Measurements from ENCODE around the gene NCSTN. TPM values are rescaled to one million over a fixed set of nuclear protein-coding genes. Genes with fewer than 3 reads are reported as not detected.
A peak's percentile ranks its signal among the peaks of the same experiment; 100 is the strongest.
"Not testable (repeated sequence)": the region's sequence is repeated elsewhere in the genome, so short reads cannot be mapped to it uniquely, and the experiment has no call there.

The NCSTN gene
- total RNA-seq, 1 donor from 2014 or later = 44.8 TPM

DNA sequence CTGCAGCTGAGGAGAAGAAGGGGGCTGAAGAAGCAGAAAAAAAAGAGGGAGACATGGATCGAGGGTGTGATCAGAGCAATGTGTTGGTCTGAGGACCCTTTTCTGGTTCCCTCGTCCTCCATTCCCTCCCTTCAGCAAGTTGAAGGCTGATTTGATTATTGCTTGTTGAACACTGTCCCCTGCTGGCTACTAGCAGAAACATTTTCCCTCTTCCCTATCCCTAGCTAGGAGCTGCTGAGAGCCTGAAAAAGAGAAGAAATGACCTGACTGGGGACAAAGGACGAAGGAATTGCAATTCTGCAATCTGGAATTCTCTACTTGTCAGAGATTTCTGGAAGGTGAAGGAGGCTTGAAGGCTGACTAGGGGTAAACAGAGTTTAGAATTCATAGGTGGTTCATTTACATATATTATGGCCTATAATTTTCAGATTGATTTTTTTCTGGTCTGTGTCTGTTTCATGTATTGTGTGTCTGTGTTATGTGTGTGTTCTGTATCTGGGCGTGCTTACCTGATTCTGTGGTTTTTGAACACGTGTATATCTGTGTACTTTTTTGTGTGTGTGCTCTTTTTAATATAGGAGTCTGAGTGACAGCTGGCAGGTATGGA is 33.4 kb downstream of the NCSTN start:
- Histone ChIP-seq H3F3A (ENCODE audit: low read depth) (peaks cover 29% of the 10 kb centered on the region), H3K27ac (peak overlapping the region; percentile 92), H3K36me3 (no peaks in the 10 kb centered on the region), H3K4me1 (peaks cover 27% of the 10 kb centered on the region), H4K20me1 (ENCODE audit: low read depth) (no peaks in the 10 kb centered on the region), H3K27me3 (no peaks in the 10 kb centered on the region), H3K9ac (no peak overlapping the region), H2AFZ (replicated peaks) (peak overlapping the region; percentile 79), H3K79me2 (ENCODE audit: low read depth) (no peaks in the 10 kb centered on the region), H3K4me3 (peak overlapping the region; percentile 28), H3K9me3 (ENCODE audit: low read depth) (no peaks in the 10 kb centered on the region), H3K4me2 (peak overlapping the region; percentile 74)
- peak; percentile 85 for DNase-seq (ENCODE audit: low spot score)
- peaks cover 6% of the 10 kb centered on the region for H3K27me3 Mint-ChIP-seq (ENCODE audit: insufficient read depth, low read depth)
- H3K36me3 Mint-ChIP-seq = no peaks in the 10 kb centered on the region
- TF ChIP-seq EZH2phosphoT487 (IDR thresholded peaks at IDR 0.05) (no peak), EZH2 (IDR thresholded peaks at IDR 0.05) (no peak)
- TF ChIP-seq, protein P1, sequence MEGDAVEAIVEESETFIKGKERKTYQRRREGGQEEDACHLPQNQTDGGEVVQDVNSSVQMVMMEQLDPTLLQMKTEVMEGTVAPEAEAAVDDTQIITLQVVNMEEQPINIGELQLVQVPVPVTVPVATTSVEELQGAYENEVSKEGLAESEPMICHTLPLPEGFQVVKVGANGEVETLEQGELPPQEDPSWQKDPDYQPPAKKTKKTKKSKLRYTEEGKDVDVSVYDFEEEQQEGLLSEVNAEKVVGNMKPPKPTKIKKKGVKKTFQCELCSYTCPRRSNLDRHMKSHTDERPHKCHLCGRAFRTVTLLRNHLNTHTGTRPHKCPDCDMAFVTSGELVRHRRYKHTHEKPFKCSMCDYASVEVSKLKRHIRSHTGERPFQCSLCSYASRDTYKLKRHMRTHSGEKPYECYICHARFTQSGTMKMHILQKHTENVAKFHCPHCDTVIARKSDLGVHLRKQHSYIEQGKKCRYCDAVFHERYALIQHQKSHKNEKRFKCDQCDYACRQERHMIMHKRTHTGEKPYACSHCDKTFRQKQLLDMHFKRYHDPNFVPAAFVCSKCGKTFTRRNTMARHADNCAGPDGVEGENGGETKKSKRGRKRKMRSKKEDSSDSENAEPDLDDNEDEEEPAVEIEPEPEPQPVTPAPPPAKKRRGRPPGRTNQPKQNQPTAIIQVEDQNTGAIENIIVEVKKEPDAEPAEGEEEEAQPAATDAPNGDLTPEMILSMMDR (IDR thresholded peaks at IDR 0.05) = peak; percentile 92
- H3K4me3 Mint-ChIP-seq = peak overlapping the region; percentile 61
- peaks cover 40% of the 10 kb centered on the region for H3K4me1 Mint-ChIP-seq
- peak overlapping the region; percentile 91 for H3K27ac Mint-ChIP-seq
- no peaks in the 10 kb centered on the region for H3K9me3 Mint-ChIP-seq

DNA sequence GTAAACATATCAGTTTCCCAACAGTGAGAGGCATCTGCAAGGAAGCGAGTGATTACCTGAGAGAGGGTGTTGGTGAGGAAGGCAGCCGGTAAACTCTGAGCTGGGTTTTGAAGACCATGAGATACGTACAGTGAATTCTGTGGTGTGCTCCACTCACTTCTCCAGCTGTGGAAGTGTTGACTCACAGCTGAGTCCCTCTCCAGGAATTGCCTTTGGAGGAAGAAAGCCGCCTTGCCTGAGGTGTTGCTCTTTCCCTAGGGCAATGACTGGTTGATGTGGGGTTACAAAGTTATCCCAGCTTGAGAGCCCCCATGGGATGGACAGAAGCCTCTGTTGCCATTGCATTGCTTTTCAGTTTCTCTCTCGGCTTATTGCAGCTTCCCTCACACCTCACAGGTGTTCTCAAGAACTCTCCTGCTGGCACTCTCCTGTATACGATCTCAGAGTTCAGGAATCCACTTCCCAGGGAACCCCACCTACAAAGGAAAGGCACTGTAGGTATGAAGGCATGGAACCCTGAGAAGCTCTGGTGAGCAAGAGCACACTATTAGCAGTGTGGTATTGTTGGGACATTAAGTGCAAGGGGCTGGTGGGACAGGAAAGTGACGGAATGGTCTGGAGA is 34.5 kb downstream of the NCSTN start:
- H3K27ac Mint-ChIP-seq = peak overlapping the region; percentile 12
- Histone ChIP-seq H3K4me2 (no peak overlapping the region), H3K36me3 (no peaks in the 10 kb centered on the region), H4K20me1 (ENCODE audit: low read depth) (no peaks in the 10 kb centered on the region), H3K9ac (no peak overlapping the region), H3K9me3 (ENCODE audit: low read depth) (no peaks in the 10 kb centered on the region), H3F3A (ENCODE audit: low read depth) (peaks cover 29% of the 10 kb centered on the region), H3K4me3 (no peak overlapping the region), H2AFZ (replicated peaks) (no peak overlapping the region), H3K4me1 (peaks cover 27% of the 10 kb centered on the region), H3K27ac (no peak overlapping the region), H3K27me3 (no peaks in the 10 kb centered on the region), H3K79me2 (ENCODE audit: low read depth) (no peaks in the 10 kb centered on the region)
- peaks cover 36% of the 10 kb centered on the region for H3K4me1 Mint-ChIP-seq
- TF ChIP-seq EZH2 (IDR thresholded peaks at IDR 0.05) = no peak
- TF ChIP-seq EZH2phosphoT487 (IDR thresholded peaks at IDR 0.05) = no peak
- TF ChIP-seq, protein P1 (IDR thresholded peaks at IDR 0.05) = no peak
- H3K36me3 Mint-ChIP-seq = no peaks in the 10 kb centered on the region
- H3K4me3 Mint-ChIP-seq = no peak overlapping the region
- peaks cover 6% of the 10 kb centered on the region for H3K27me3 Mint-ChIP-seq (ENCODE audit: insufficient read depth, low read depth)
- DNase-seq (ENCODE audit: low spot score) = no peak
- H3K9me3 Mint-ChIP-seq = no peaks in the 10 kb centered on the region

DNA sequence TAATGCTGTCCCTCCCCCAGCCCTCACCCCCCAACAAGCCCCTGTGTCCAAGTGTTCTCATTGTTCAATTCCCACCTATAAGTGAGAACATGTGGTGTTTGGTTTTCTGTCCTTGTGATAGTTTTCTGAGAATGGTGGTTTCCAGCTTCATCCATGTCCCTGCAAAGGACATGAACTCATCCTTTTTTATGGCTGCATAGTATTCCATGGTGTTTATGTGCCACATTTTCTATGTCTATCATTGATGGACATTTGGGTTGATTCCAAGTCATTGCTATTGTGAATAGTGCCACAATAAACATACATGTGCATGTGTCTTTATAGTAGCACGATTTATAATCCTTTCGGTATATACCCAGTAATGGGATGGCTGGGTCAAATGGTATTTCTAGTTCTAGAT is 41.6 kb downstream of the NCSTN start:
- H3K36me3 Mint-ChIP-seq; H3K27ac ChIP-seq; DNase-seq (ENCODE audit: low spot score); H3K4me1 Mint-ChIP-seq; H3K27ac Mint-ChIP-seq; H2AFZ ChIP-seq (replicated peaks); H3K4me3 Mint-ChIP-seq; H3K9ac ChIP-seq; H3K9me3 ChIP-seq (ENCODE audit: low read depth); H3K36me3 ChIP-seq; H3K4me2 ChIP-seq; H4K20me1 ChIP-seq (ENCODE audit: low read depth); H3K27me3 ChIP-seq; H3K79me2 ChIP-seq (ENCODE audit: low read depth); H3F3A ChIP-seq (ENCODE audit: low read depth); H3K4me3 ChIP-seq; H3K4me1 ChIP-seq: not testable (repeated sequence)
- Mint-ChIP-seq H3K9me3 (peaks cover 26% of the 10 kb centered on the region), H3K27me3 (ENCODE audit: insufficient read depth, low read depth) (peaks cover 10% of the 10 kb centered on the region)

DNA sequence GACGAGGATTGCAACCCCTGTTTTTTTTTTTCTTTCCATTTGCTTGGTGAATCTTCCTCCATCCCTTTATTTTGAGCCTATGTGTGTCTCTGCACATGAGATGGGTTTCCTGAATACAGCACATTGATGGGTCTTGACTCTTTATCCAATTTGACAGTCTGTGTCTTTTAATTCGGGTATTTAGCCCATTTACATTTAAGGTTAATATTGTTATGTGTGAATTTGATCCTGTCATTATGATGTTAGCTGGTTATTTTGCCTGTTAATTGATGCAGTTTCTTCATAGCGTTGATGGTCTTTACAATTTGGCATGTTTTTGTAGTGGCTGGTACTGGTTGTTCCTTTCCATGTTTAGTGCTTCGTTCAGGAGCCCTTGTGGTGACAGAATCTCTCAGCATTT is 45.2 kb downstream of the NCSTN start:
- not testable (repeated sequence) for H3K4me1 ChIP-seq; H4K20me1 ChIP-seq (ENCODE audit: low read depth); H3K9ac ChIP-seq; H3K4me1 Mint-ChIP-seq; H3K27me3 Mint-ChIP-seq (ENCODE audit: insufficient read depth, low read depth); H3K27me3 ChIP-seq; H3K36me3 ChIP-seq; H3K27ac ChIP-seq; H3K27ac Mint-ChIP-seq; H3K4me3 ChIP-seq; H3K79me2 ChIP-seq (ENCODE audit: low read depth); H3K4me3 Mint-ChIP-seq; H3F3A ChIP-seq (ENCODE audit: low read depth); H3K36me3 Mint-ChIP-seq; DNase-seq (ENCODE audit: low spot score); H3K9me3 ChIP-seq (ENCODE audit: low read depth); H2AFZ ChIP-seq (replicated peaks); H3K4me2 ChIP-seq
- H3K9me3 Mint-ChIP-seq = peaks cover 27% of the 10 kb centered on the region

Measured in neural progenitor cell (in vitro differentiated cells).